ENCODE data around the gene NOP56. TPM values are rescaled to one million over a fixed set of nuclear protein-coding genes. Genes with fewer than 3 reads are reported as not detected.

NOP56 gene
- total RNA-seq, 1 donor from 2014 or later, result 517 TPM

DNA sequence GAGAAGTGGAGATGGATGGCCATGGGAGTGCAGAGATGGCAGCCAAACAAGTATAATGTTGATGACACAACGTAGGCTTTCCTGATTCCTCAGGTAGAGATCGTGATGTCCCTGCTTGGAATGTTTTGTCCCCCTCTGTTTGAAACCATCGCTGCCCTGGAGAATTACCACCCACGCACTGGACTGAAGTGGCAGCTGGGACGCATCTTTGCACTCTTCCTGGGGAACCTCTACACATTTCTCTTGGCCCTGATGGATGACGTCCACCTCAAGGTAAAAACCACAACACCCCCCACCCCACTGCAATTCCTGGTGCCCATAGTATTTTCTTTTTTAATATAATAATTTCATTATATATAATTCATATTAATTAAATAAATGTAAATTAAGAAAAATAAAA, 42.1 kb upstream of the NOP56 start:
- no peak overlapping the region for H3K27ac Mint-ChIP-seq (ENCODE audit: unreplicated experiment)
- TF ChIP-seq, protein P1, sequence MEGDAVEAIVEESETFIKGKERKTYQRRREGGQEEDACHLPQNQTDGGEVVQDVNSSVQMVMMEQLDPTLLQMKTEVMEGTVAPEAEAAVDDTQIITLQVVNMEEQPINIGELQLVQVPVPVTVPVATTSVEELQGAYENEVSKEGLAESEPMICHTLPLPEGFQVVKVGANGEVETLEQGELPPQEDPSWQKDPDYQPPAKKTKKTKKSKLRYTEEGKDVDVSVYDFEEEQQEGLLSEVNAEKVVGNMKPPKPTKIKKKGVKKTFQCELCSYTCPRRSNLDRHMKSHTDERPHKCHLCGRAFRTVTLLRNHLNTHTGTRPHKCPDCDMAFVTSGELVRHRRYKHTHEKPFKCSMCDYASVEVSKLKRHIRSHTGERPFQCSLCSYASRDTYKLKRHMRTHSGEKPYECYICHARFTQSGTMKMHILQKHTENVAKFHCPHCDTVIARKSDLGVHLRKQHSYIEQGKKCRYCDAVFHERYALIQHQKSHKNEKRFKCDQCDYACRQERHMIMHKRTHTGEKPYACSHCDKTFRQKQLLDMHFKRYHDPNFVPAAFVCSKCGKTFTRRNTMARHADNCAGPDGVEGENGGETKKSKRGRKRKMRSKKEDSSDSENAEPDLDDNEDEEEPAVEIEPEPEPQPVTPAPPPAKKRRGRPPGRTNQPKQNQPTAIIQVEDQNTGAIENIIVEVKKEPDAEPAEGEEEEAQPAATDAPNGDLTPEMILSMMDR (conservative IDR thresholded peaks at IDR 0.05), result no peak
- no peak for DNase-seq (ENCODE audit: low read depth, low spot score)
- H3K9me3 Mint-ChIP-seq, result peaks cover 8% of the 10 kb centered on the region
- H3K4me1 Mint-ChIP-seq, result no peaks in the 10 kb centered on the region
- H3K27me3 Mint-ChIP-seq (ENCODE audit: low read depth), result peaks cover 49% of the 10 kb centered on the region
- H3K4me3 Mint-ChIP-seq, result no peak overlapping the region
- peaks cover 2% of the 10 kb centered on the region for H3K36me3 Mint-ChIP-seq (ENCODE audit: low read depth)

DNA sequence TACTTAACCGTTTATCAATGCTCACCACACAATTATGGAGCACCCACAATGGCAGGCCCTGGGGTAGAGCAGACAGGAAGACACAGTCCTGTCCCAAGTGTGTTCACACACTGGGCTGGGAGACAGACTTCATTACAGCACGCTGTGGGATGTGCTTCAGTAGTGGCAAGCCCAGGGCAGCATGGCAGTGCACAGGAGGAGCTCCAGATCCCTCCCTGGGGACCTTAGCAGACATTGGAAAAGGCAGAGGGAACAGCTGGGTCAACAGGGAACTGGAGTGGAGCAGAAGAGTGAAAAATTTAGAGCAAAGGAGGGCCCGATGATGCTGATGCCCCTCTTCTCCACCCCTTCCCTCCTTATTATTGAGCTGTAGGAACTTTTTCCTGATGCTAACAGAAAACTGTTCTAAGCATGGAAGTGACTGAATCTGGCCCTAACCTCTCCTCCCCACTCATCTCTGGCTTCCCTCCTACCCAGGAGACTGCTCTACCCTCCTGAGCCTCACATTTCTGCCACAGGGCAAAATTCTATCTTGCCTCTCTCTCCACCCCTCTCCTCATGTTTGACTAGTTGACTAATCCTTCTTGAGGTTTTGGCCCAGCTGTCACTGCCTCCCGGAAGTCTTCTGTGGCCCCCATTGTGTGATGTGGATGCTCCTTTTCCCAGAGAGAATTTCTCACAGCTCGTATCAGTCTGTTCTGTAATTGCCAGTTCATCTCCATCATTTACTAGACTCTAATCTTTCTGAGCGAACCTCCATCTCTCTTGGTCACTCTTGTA, 41.3 kb upstream of the NOP56 start:
- H3K4me1 Mint-ChIP-seq, result no peaks in the 10 kb centered on the region
- no peak for DNase-seq (ENCODE audit: low read depth, low spot score)
- H3K9me3 Mint-ChIP-seq, result peaks cover 8% of the 10 kb centered on the region
- H3K27me3 Mint-ChIP-seq (ENCODE audit: low read depth), result peaks cover 53% of the 10 kb centered on the region
- TF ChIP-seq, protein P1 (conservative IDR thresholded peaks at IDR 0.05), result no peak
- no peak overlapping the region for H3K4me3 Mint-ChIP-seq
- H3K27ac Mint-ChIP-seq (ENCODE audit: unreplicated experiment), result no peak overlapping the region
- peaks cover 2% of the 10 kb centered on the region for H3K36me3 Mint-ChIP-seq (ENCODE audit: low read depth)

GRCh38 chr20:2612073-2612472, 40.4 kb upstream of the NOP56 start:
- H3K27ac Mint-ChIP-seq (ENCODE audit: unreplicated experiment), result no peak overlapping the region
- H3K36me3 Mint-ChIP-seq (ENCODE audit: low read depth), result peaks cover 2% of the 10 kb centered on the region
- H3K27me3 Mint-ChIP-seq (ENCODE audit: low read depth), result peaks cover 63% of the 10 kb centered on the region
- H3K4me1 Mint-ChIP-seq, result no peaks in the 10 kb centered on the region
- DNase-seq (ENCODE audit: low read depth, low spot score), result no peak
- peaks cover 7% of the 10 kb centered on the region for H3K9me3 Mint-ChIP-seq
- no peak overlapping the region for H3K4me3 Mint-ChIP-seq
- TF ChIP-seq, protein P1 (conservative IDR thresholded peaks at IDR 0.05), result no peak

GRCh38 chr20:2616634-2617033, 35.8 kb upstream of the NOP56 start:
- Mint-ChIP-seq H3K4me3 (no peak overlapping the region), H3K27ac (ENCODE audit: unreplicated experiment) (no peak overlapping the region), H3K4me1 (no peaks in the 10 kb centered on the region), H3K36me3 (ENCODE audit: low read depth) (no peaks in the 10 kb centered on the region), H3K27me3 (ENCODE audit: low read depth) (peaks cover 76% of the 10 kb centered on the region), H3K9me3 (no peaks in the 10 kb centered on the region)
- TF ChIP-seq, protein P1 (conservative IDR thresholded peaks at IDR 0.05), result no peak
- no peak for DNase-seq (ENCODE audit: low read depth, low spot score)

DNA sequence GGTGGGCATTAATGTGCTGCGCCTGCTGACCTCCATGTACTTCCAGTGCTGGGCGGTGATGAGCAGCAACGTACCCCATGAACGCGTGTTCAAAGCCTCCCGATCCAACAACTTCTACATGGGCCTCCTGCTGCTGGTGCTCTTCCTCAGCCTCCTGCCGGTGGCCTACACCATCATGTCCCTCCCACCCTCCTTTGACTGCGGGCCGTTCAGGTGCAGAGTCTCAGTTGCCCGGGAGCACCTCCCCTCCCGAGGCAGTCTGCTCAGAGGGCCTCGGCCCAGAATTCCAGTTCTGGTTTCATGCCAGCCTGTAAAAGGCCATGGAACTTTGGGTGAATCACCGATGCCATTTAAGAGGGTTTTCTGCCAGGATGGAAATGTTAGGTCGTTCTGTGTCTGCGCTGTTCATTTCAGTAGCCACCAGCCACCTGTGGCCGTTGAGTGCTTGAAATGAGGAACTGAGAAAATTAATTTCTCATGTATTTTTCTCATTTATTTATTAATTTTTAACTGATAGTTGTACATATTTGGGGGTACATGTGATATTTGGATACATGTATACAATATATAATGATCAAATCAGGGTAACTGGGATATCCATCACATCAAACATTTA, 35.2 kb upstream of the NOP56 start:
- Mint-ChIP-seq H3K27ac (ENCODE audit: unreplicated experiment) (no peak overlapping the region), H3K9me3 (no peaks in the 10 kb centered on the region), H3K36me3 (ENCODE audit: low read depth) (no peaks in the 10 kb centered on the region), H3K27me3 (ENCODE audit: low read depth) (peaks cover 73% of the 10 kb centered on the region), H3K4me3 (no peak overlapping the region), H3K4me1 (no peaks in the 10 kb centered on the region)
- TF ChIP-seq, protein P1 (conservative IDR thresholded peaks at IDR 0.05), result no peak
- DNase-seq (ENCODE audit: low read depth, low spot score), result no peak

Measured in neural crest cell (in vitro differentiated cells).